ENCODE data around the gene TSPAN3.

- TF ChIP-seq CTCF (IDR thresholded peaks at IDR 0.05; ENCODE audit: insufficient read depth, low read length, poor library complexity, severe bottlenecking) (no peak), EZH2phosphoT487 (conservative IDR thresholded peaks at IDR 0.05; ENCODE audit: low read length) (no peak)
Observed at GRCh38 chr15:77035999-77036471, 34.9 kb downstream of the TSPAN3 start.
